Bronchial epithelial cell (primary cell): Measurements from ENCODE around the gene TBL1X. TPM values are rescaled to one million over a fixed set of nuclear protein-coding genes. Genes with fewer than 3 reads are reported as not detected.

Source experiments
- DNase-seq: peaks from one replicate; pipeline ENCODE4 v3.0.0-alpha.2; 2010; ENCODE audit warnings: low read depth
- FAIRE-seq: peaks from 2 replicates; lab custom pipeline; 2011; peaks lifted over from hg19 to GRCh38; lab: Jason Lieb, UNC
- H3K27me3 ChIP-seq: 2 replicates; pipeline ENCODE4 v1.5.1; 2011; ENCODE audit warnings: low read length; ENCODE audit not compliant: control insufficient read depth, insufficient read depth
- H3K36me3 ChIP-seq: 2 replicates; pipeline ENCODE4 v1.5.1; 2011; ENCODE audit warnings: low read length; ENCODE audit not compliant: control insufficient read depth, insufficient read depth
- H3K4me3 ChIP-seq: 2 replicates; pipeline ENCODE4 v1.5.1; 2011; ENCODE audit warnings: mild to moderate bottlenecking, low read depth, low read length, control low read depth
- total RNA-seq: library from RNA; depleted of rRNA; stranded (reverse); fragments of >200 nt; gene quantifications from 2 replicates; pipeline ENCODE4 v1.2.1, GENCODE V29; 2014
- TF ChIP-seq, protein P1 (sequence below): IDR thresholded peaks from 2 replicates; pipeline ENCODE4 v1.5.1; 2011; ENCODE audit warnings: mild to moderate bottlenecking, moderate library complexity, low read length, control low read depth, inconsistent platforms; ENCODE audit not compliant: insufficient read depth, severe bottlenecking

The TBL1X gene
- total RNA-seq, 1 donor from 2014 or later, result 14.2 TPM

GRCh38 chrX:9728261-9728660 lies 263.4 kb downstream of the TBL1X start:
- FAIRE-seq, result no peak

GRCh38 chrX:9729171-9729885 lies 264.5 kb downstream of the TBL1X start:
- no peak for FAIRE-seq
- DNase-seq, result no peak
- no peaks in the 10 kb centered on the region for H3K27me3 ChIP-seq
- H3K4me3 ChIP-seq, result no peak overlapping the region
- no peaks in the 10 kb centered on the region for H3K36me3 ChIP-seq
- TF ChIP-seq, protein P1, sequence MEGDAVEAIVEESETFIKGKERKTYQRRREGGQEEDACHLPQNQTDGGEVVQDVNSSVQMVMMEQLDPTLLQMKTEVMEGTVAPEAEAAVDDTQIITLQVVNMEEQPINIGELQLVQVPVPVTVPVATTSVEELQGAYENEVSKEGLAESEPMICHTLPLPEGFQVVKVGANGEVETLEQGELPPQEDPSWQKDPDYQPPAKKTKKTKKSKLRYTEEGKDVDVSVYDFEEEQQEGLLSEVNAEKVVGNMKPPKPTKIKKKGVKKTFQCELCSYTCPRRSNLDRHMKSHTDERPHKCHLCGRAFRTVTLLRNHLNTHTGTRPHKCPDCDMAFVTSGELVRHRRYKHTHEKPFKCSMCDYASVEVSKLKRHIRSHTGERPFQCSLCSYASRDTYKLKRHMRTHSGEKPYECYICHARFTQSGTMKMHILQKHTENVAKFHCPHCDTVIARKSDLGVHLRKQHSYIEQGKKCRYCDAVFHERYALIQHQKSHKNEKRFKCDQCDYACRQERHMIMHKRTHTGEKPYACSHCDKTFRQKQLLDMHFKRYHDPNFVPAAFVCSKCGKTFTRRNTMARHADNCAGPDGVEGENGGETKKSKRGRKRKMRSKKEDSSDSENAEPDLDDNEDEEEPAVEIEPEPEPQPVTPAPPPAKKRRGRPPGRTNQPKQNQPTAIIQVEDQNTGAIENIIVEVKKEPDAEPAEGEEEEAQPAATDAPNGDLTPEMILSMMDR, result no peak

More at GRCh38 chrX:9728261-9728660, 263.4 kb downstream of the TBL1X start:
- no peak for DNase-seq
- no peaks in the 10 kb centered on the region for H3K27me3 ChIP-seq
- TF ChIP-seq, protein P1, result no peak
- H3K4me3 ChIP-seq, result no peak overlapping the region
- no peaks in the 10 kb centered on the region for H3K36me3 ChIP-seq

DNA sequence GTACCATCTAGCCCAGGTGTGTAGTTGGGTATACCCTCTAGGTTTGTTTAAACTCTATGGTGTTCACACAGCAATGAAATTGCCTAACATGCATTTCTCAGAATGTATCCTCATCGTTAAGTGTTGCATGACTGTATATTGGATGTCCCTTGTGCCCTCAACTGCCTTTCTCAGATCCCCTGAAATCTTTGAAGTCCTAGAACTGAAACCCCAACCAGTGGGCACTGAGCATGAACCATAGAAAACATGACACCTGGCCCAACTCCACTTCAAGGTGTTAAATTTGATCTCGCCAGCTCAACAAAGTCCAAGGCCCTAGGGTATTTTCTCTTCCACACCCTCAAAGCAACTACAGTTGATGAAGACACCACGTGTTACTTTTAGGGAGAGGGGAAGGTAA lies 265.2 kb downstream of the TBL1X start:
- H3K4me3 ChIP-seq, result no peak overlapping the region
- no peak for FAIRE-seq
- TF ChIP-seq, protein P1, result no peak

DNA sequence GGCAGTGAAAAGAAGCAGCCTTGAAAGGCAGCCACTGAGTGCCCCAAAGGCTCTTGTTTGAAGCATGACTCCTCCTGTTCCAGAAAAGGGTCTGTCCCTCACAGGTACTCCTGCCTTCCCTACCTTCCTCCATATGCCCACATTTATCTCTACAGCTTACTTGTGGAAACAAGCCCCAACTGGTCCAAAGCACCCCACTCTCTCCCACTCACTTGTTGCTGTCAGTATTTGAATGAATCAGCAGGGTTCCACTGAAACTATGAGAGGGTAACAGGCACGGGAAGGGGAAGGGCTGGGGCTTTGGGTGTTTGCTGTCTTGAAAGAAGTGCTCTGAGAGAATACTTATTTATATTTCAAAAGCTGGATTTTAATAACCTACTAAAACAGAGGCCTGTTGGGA lies 265.9 kb downstream of the TBL1X start:
- DNase-seq (peak; percentile 85), FAIRE-seq (no peak)
- TF ChIP-seq, protein P1, result no peak
- H3K4me3 ChIP-seq, result no peak overlapping the region
- H3K36me3 ChIP-seq, result no peaks in the 10 kb centered on the region
- H3K27me3 ChIP-seq, result no peaks in the 10 kb centered on the region

More for the DNA sequence above, 265.2 kb downstream of the TBL1X start:
- Histone ChIP-seq H3K36me3 (no peaks in the 10 kb centered on the region), H3K27me3 (no peaks in the 10 kb centered on the region)
- DNase-seq, result no peak

DNA sequence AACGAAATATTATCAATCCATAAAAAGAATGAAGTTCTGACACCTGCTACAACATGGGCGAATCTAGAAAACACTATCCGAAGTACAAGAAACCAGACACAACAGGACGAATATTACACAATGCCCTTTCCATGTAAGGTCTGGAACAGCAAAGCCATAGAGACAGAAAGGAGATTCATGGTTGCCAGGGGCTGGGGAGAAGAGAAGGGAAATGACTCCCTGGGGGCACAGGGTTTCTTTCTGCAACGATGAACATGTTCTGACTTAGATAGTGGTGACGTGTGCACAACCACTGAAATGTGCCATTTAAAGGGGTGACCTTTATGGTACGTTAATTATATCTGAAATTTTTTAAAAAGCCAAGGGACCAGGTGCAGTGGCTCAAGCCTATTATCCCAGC lies 272.5 kb downstream of the TBL1X start:
- FAIRE-seq (no peak), DNase-seq (peak; percentile 0)
- TF ChIP-seq, protein P1, result no peak
- Histone ChIP-seq H3K36me3 (no peaks in the 10 kb centered on the region), H3K27me3 (no peaks in the 10 kb centered on the region), H3K4me3 (no peak overlapping the region)
